Measurements from ENCODE around the gene SLC9A3.

The SLC9A3 gene

GRCh38 chr5:521680-522079 is 2.6 kb downstream of the SLC9A3 start:
- no peak for ATAC-seq
- TF ChIP-seq TOX (CRISPR knock-in tag; IDR thresholded peaks at IDR 0.05; ENCODE audit: borderline replicate concordance) (no peak), CSRNP3 (CRISPR knock-in tag; IDR thresholded peaks at IDR 0.05) (no peak), ZNF8 (CRISPR knock-in tag; IDR thresholded peaks at IDR 0.05) (no peak), RARB (CRISPR knock-in tag; IDR thresholded peaks at IDR 0.05) (no peak), PPARA (CRISPR knock-in tag; IDR thresholded peaks at IDR 0.05; ENCODE audit: borderline replicate concordance) (no peak), ISL1 (CRISPR knock-in tag; IDR thresholded peaks at IDR 0.05) (no peak), ZFP3 (CRISPR knock-in tag; IDR thresholded peaks at IDR 0.05) (no peak), TSHZ2 (CRISPR knock-in tag; IDR thresholded peaks at IDR 0.05) (no peak), ZC3H10 (CRISPR knock-in tag; IDR thresholded peaks at IDR 0.05) (no peak)

GRCh38 chr5:520850-521226 is 3.4 kb downstream of the SLC9A3 start:
- no peak for TF ChIP-seq BACH2 (CRISPR knock-in tag; IDR thresholded peaks at IDR 0.05; ENCODE audit: borderline replicate concordance)
- ATAC-seq: no peak

- no peak for ATAC-seq
- TF ChIP-seq ARNTL (CRISPR knock-in tag; IDR thresholded peaks at IDR 0.05; ENCODE audit: borderline replicate concordance, low read depth) (no peak), ZFP30 (CRISPR knock-in tag; IDR thresholded peaks at IDR 0.05) (no peak), RARB (CRISPR knock-in tag; IDR thresholded peaks at IDR 0.05) (no peak), ZNF8 (CRISPR knock-in tag; IDR thresholded peaks at IDR 0.05) (no peak), GLIS3 (CRISPR knock-in tag; IDR thresholded peaks at IDR 0.05) (no peak), ISL1 (CRISPR knock-in tag; IDR thresholded peaks at IDR 0.05) (no peak), CSRNP3 (CRISPR knock-in tag; IDR thresholded peaks at IDR 0.05) (no peak), ZC3H10 (CRISPR knock-in tag; IDR thresholded peaks at IDR 0.05) (no peak), ZNF565 (CRISPR knock-in tag; conservative IDR thresholded peaks at IDR 0.05; ENCODE audit: low read depth) (no peak), SNAI2 (CRISPR knock-in tag; IDR thresholded peaks at IDR 0.05) (no peak), CSDC2 (CRISPR knock-in tag; IDR thresholded peaks at IDR 0.05) (no peak), BACH2 (CRISPR knock-in tag; IDR thresholded peaks at IDR 0.05; ENCODE audit: borderline replicate concordance) (no peak), ZNF70 (CRISPR knock-in tag; IDR thresholded peaks at IDR 0.05) (no peak), POU6F1 (CRISPR knock-in tag; IDR thresholded peaks at IDR 0.05; ENCODE audit: borderline replicate concordance, low read depth) (no peak), TOX (CRISPR knock-in tag; IDR thresholded peaks at IDR 0.05; ENCODE audit: borderline replicate concordance) (no peak), ZFP3 (CRISPR knock-in tag; IDR thresholded peaks at IDR 0.05) (no peak)
Observed at GRCh38 chr5:520196-520849, 3.9 kb downstream of the SLC9A3 start.

GRCh38 chr5:518721-519120 is 5.5 kb downstream of the SLC9A3 start:
- TF ChIP-seq TOX (CRISPR knock-in tag; IDR thresholded peaks at IDR 0.05; ENCODE audit: borderline replicate concordance): no peak
- no peak for TF ChIP-seq OSR1 (CRISPR knock-in tag; IDR thresholded peaks at IDR 0.05)
- TF ChIP-seq ARNTL (CRISPR knock-in tag; IDR thresholded peaks at IDR 0.05; ENCODE audit: borderline replicate concordance, low read depth): no peak
- TF ChIP-seq ISL1 (CRISPR knock-in tag; IDR thresholded peaks at IDR 0.05): no peak
- TF ChIP-seq TCF4 (CRISPR knock-in tag; IDR thresholded peaks at IDR 0.05; ENCODE audit: borderline replicate concordance): no peak
- no peak for TF ChIP-seq BACH2 (CRISPR knock-in tag; IDR thresholded peaks at IDR 0.05; ENCODE audit: borderline replicate concordance)
- TF ChIP-seq CSRNP3 (CRISPR knock-in tag; IDR thresholded peaks at IDR 0.05): no peak
- TF ChIP-seq ZC3H10 (CRISPR knock-in tag; IDR thresholded peaks at IDR 0.05): no peak
- TF ChIP-seq CSDC2 (CRISPR knock-in tag; IDR thresholded peaks at IDR 0.05): no peak
- TF ChIP-seq POU6F1 (CRISPR knock-in tag; IDR thresholded peaks at IDR 0.05; ENCODE audit: borderline replicate concordance, low read depth): no peak
- no peak for TF ChIP-seq ZNF565 (CRISPR knock-in tag; conservative IDR thresholded peaks at IDR 0.05; ENCODE audit: low read depth)
- no peak for TF ChIP-seq PPARA (CRISPR knock-in tag; IDR thresholded peaks at IDR 0.05; ENCODE audit: borderline replicate concordance)
- TF ChIP-seq ZNF70 (CRISPR knock-in tag; IDR thresholded peaks at IDR 0.05): no peak
- TF ChIP-seq GLIS3 (CRISPR knock-in tag; IDR thresholded peaks at IDR 0.05): no peak
- no peak for ATAC-seq

Measured in SK-N-SH treated with all-trans-retinoic acid at 6 μM for 48 hours (cell line).